ENCODE data around the gene PFAS. TPM values are rescaled to one million over a fixed set of nuclear protein-coding genes. Genes with fewer than 3 reads are reported as not detected.
"Not testable (repeated sequence)": the region's sequence is repeated elsewhere in the genome, so short reads cannot be mapped to it uniquely, and the experiment has no call there.

Gene PFAS
- polyA plus RNA-seq, 3 donors, result 35.3 to 43.0 (median 38.9) TPM

DNA sequence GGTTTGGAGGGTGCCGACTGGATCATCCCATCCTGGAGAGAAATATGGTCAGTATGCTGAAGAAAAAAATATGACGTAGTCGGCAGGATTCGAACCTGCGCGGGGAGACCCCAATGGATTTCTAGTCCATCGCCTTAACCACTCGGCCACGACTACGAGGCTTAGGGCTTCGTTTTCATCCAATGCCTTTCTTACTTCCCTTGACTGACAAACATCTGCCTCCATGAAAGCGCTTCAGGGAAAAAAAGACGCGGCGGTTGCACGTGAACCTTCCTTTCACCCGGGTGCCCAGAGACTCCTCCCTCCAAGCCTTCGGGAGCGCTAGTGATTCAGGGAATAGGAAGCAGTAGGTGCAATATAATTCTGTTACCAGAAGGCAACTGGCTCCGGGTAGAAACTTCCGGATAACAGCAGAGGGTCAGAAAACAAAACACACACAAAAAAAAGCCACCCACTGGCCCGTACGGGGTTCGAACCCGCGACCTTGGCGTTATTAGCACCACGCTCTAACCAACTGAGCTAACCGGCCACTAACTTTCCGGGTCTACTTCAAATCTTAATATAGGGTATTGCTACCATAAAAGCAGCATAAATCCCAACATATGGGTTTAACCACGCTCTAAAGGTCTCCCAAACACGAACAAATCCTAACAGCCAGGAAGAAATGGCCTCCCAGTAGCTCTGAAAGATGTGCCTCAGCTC lies 22.4 kb upstream of the PFAS start:
- DNase-seq (ENCODE audit: low read depth in 3 of 3, low spot score in 2 of 3), result peak in 2 of 3 donors; percentile 84 to 87

DNA sequence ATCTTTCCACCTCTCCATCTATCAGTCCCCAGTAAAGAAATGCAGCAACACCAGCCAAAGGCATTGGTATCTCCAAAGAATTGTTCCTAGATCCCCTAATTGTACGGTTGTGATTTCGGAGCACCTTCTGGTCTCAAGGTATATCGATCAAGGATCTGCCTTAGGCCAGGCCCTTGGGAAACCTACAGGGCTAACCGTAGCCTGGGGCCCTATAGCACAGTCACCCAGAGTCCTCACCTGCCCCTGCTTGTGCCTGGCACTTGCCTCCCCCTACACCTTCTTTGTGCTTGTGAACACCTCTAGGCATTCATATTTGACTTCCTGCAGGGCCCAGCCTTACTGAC lies 21.9 kb upstream of the PFAS start:
- DNase-seq (ENCODE audit: low read depth in 3 of 3, low spot score in 2 of 3), result no peak

DNA sequence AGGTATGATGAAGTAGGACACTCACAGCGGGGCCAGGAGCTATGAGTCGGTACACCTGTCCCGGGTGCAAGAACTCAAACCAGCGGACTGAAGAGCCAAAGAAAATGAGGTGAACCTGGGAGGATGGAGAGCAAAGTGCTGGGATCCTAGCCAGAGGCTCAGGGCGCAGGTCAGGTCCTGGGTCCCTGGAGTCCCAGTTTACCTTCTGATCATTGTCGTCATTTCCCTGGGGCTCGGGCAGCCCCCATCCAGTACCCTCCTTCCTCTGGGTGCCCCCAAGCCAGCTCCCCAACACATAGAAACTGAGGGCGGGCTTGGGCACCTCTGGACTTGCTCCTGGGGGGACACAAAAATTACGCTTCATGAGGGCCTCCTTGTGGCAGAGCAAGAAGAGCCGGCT lies 17.4 kb upstream of the PFAS start:
- no peak for DNase-seq (ENCODE audit: low read depth in 3 of 3, low spot score in 2 of 3)

DNA sequence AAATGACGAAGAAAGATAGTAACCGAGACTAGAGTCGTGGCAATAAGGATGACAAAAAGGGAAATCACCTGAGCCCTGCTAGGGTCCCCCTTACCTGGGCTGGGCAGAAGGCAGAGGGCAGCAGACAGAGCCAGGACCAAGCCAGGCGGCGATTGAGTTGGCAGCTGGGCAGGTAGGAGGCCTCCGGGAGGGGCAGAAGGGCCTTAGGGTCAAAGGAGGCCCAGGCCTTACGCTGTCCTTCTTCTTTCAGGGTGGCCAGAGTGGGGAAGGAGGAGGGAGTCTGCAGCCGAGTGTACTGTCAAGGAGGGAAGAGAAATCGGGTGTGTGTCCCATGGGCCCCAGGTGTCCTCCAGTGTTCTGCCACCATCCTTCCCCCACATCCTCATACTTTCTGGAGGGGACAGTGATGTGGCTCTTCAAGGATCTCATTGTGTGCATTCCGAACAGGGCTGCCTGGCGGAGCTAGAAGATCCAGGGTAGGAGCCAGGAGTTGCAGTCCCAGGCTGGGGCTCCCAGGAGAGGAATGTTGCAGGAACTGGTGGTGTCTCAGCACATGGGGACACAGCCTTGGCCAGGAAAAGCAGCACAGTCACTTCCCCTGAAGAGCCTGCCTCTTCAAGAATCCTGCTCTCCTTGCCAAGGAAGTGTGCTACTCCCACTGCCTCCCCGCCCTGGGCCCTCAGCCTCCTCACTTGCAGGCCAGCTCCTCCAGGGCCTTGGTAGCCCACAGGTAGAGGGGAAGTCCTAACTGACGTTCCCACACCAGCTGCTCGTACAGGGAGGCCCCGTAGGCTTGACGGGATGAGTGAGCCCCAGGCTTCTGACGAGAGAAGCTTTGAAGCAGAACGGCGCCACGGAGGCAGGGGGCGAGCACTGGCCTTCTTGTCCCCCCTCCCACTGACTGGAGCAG lies 14.5 kb upstream of the PFAS start:
- DNase-seq (ENCODE audit: low read depth in 3 of 3, low spot score in 2 of 3), result no peak

DNA sequence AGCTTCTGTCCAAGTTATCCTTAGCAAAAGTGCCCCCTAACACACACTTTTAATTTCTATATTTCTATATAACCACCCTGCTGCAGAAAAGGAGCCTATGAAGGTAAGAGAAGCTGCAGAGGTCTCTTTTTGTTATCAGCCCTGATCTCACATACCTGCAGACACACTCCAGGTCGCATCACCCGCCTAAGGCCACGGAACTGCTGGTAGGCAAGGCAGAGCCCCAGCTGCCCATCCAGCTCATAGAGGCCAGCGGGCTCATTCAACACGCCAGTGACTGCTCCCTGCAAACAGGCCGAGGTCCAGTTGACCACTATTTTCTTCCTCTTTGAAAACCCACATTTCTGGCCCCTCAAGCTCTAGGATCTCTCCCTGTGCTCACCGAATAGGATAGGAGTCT lies 13.4 kb upstream of the PFAS start:
- DNase-seq (ENCODE audit: low read depth in 3 of 3, low spot score in 2 of 3), result no peak

DNA sequence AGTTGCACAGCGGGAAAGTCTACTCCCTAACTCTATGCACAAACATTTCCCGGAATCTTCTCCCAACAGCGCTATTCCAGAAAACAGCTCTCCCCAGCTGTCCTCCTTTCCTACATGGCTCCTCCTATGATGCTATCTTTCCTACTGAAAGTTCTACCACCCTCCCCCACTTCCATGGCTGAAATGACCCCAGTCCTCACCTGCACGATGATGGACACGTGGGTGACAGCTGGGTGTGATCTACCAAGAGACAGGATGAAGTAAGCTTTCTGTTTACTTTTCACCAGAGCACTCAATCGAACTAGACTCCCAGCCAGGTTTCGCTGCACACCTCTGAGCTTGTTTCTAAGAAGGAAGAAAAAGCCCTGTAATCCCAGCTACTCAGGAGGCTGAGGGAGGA lies 11.9 kb upstream of the PFAS start:
- no peak for DNase-seq (ENCODE audit: low read depth in 3 of 3, low spot score in 2 of 3)

DNA sequence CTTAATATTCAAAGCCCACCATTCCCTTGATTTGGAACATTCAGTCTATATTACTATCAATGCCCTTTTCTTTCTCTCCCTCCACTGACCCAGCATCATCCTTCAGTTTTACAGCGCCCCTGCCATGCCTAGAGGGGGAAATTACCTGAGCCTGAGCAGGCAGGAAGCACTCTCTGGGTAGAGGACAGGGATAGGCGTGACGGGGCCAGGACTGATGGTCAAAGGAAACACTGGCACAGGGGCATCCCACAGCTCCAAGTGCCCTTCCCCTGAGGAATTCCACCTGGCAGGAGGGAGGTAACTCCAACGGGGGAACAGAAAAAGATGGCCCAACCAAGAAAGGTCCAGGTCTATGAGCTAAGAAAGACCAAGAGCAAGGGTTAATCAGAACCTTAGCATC lies 11.2 kb upstream of the PFAS start:
- no peak for DNase-seq (ENCODE audit: low read depth in 3 of 3, low spot score in 2 of 3)

DNA sequence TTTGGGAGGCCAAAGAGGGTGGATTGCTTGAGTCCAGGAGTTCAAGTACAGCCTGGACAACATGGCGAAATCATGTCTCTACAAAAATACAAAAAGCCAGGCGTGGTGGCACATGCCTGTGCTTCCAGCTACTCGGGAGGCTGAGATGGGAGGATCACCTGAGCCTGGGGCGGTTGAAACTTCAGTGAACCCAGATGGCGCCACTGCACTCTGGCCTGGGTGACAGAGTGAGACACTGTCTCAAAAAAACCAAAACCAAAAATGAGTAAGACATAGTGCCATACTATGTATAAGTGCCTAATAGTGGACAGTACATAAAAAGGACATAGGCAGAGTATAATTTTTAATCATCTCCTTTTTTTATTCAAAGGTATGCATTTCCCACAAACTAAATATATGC lies 5.3 kb upstream of the PFAS start:
- DNase-seq (ENCODE audit: low read depth in 3 of 3, low spot score in 2 of 3), result no peak

DNA sequence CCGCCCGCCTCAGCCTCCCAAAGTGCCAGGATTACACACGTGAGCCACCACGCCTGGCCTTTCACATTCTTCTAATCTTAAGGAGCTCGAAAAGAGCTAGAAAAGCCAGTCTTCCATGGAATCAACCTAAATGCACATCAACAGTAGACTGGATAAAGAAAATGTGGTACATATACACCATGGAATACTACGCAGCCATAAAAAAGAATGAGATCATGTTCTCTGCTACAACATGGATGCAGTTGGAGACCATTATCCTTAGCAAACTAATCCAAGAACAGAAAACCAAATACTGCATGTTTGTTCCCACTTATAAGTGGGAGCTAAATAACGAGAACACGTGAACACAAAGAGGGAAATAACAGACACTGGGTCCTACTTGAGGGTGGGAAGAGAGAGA lies 4.3 kb upstream of the PFAS start:
- no peak for DNase-seq (ENCODE audit: low read depth in 3 of 3, low spot score in 2 of 3)

DNA sequence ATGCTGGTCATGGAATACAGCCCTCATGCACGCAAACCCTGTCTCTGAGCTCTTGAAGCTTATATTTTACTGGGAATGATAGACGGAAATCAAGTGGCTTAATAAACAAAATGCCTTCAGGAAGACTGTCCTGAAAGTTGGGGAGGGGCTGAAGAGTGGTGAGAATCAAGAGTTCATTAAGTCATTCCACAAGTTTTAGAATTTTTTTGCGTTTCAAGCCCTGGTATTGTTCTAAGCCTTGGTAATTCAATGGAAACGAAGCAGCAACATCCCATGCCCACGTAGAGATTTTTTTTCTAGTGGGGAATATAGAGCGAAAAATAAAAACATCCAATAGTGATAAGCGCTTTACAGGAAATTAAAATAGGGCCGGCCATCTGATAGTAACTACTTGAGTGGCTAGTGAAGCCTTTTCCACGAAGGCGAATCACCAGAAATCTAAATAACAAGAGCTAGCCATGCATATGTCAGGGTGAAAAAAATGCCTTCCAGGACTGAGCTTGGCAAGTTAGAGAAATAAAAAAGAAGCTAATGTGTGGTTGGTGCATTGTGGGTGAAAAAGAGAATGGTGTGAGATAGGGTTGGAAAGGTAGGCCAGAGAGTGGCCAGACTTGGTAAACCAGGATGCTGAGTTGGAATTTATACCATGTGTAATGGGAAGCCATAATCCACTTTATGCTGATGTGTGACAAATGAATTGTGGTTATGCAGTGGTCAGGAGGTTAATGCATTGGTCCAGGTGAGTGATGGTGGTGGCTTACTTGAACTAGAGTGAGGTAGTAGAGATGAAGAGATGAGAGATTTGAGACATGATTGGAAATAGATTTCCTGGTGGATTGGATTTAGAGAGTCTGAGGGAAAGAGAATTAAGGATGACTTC lies 772 bp downstream of the PFAS start:
- DNase-seq (ENCODE audit: low read depth in 3 of 3, low spot score in 2 of 3), result no peak

DNA sequence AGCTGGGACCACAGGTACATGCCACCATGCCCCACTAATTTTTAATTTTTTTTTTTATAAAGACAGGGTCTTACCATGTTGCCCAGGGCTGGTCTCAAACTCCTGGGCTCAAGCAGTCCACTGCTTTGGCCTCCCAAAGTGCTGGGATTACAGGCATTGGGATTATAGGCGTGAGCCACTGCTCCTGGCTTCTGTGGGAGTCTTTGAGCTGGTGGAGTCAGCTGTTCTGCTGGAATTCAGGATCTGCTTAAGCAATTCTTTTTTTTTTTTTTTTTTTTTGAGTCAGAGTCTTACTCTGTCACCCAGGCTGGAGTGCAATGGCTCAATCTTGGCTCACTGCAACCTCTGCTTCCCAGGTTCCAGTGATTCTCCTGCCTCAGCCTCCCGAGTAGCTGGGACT lies 2.3 kb downstream of the PFAS start:
- DNase-seq (ENCODE audit: low read depth in 3 of 3, low spot score in 2 of 3), result not testable (repeated sequence)

DNA sequence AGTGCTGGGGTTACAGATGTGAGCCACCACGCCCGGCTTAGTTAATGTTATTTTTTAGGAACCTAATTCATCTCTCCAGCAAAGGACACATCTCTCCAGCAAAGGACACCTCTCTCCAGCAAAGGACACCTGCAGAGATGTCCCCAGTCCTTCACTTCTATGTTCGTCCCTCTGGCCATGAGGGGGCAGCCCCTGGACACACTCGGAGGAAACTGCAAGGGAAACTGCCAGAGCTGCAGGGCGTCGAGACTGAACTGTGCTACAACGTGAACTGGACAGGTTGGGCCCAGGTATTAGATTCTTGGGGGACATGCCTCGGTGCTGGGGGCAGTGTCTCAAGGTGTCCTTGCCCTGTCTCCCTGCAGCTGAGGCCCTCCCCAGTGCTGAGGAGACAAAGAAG lies 4.7 kb downstream of the PFAS start:
- DNase-seq (ENCODE audit: low read depth in 3 of 3, low spot score in 2 of 3), result no peak

DNA sequence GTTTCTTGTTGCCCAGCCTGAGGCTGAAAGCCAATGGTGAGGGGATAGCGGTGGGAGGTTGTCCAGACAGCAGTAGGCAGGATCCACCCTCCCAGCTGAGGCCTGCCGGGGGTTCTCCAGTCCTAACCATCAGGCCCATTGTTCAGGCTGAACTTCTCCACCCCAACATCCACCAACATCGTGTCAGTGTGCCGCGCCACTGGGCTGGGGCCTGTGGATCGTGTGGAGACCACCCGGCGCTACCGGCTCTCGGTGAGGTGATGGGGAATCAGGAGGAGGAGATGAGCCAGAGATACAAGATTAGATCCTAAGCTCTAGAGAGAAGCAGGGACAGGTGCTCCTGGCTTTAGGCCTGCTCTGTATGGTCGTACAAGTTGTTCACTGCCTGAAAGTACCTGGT lies 5.8 kb downstream of the PFAS start:
- DNase-seq (ENCODE audit: low read depth in 3 of 3, low spot score in 2 of 3), result no peak

DNA sequence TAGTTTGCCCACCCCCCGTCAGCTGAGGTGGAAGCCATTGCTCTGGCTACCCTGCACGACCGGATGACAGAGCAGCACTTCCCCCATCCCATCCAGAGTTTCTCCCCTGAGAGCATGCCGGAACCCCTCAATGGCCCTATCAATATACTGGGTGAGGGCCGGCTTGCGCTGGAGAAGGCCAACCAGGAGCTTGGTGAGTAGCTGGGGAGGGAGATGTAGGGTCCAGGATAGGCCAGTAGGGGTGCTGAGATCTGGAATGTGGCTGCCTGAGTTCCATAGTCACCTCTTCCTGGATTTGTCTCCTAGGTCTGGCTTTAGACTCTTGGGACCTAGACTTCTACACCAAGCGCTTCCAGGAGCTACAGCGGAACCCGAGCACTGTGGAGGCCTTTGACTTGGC lies 6.4 kb downstream of the PFAS start:
- DNase-seq (ENCODE audit: low read depth in 3 of 3, low spot score in 2 of 3), result no peak

DNA sequence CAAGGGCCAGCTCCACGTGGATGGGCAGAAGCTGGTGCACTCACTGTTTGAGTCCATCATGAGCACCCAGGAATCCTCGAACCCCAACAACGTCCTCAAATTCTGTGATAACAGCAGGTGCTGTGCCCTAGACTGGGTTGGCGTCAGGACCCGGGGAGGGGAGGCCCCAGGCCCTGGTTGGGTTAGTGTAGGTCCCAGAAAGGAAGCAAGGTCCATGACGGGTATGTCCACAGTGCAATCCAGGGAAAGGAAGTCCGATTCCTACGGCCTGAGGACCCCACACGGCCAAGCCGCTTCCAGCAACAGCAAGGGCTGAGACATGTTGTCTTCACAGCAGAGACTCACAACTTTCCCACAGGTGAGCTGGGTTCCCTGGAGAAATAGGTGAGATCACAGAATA lies 7.2 kb downstream of the PFAS start:
- no peak for DNase-seq (ENCODE audit: low read depth in 3 of 3, low spot score in 2 of 3)

DNA sequence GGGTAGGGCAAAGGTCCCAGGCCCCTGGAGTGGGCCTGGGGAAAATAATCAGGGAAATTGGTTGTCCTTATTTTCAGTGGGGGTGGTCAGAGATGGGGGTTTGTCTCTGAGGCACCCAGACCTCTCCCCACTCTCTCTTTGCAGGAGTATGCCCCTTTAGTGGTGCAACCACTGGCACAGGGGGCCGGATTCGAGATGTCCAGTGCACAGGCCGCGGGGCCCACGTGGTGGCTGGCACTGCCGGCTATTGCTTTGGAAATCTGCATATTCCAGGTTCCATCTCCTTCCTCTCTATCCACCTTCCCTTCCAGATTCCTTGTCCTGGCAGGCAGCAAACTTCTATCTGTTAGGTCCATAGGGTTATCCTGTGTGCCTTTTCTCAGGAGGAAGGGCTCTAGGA lies 7.6 kb downstream of the PFAS start:
- no peak for DNase-seq (ENCODE audit: low read depth in 3 of 3, low spot score in 2 of 3)

DNA sequence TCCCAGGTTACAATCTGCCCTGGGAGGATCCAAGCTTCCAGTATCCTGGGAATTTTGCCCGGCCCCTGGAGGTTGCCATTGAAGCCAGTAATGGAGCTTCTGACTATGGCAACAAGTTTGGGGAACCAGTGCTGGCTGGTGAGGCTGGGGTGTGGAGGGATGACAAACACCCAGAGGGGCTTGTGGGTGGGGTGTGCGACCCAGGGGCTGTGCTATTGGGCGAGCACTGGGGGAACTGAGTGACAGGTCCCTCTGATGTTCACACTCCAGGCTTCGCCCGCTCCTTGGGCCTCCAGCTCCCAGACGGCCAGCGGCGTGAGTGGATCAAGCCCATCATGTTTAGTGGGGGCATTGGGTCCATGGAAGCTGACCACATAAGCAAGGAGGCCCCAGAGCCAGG lies 8.7 kb downstream of the PFAS start:
- DNase-seq (ENCODE audit: low read depth in 3 of 3, low spot score in 2 of 3), result no peak

DNA sequence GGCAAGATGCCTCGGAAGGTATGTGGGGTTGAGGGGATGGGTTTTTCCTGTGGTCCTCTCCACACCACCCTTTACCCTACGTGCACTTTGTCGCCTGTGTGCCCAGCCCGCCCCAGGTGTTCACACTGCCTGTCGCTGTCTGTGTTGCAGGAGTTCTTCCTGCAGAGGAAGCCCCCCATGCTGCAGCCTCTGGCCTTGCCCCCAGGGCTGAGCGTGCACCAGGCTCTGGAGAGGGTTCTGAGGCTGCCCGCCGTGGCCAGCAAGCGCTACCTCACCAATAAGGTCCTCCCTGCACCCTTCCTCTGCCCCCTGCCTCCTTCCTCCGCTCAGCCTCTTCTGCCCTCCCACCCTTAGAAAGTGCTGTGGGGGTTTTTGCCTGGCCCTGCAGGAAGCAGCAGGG lies 15.2 kb downstream of the PFAS start:
- DNase-seq (ENCODE audit: low read depth in 3 of 3, low spot score in 2 of 3), result no peak

DNA sequence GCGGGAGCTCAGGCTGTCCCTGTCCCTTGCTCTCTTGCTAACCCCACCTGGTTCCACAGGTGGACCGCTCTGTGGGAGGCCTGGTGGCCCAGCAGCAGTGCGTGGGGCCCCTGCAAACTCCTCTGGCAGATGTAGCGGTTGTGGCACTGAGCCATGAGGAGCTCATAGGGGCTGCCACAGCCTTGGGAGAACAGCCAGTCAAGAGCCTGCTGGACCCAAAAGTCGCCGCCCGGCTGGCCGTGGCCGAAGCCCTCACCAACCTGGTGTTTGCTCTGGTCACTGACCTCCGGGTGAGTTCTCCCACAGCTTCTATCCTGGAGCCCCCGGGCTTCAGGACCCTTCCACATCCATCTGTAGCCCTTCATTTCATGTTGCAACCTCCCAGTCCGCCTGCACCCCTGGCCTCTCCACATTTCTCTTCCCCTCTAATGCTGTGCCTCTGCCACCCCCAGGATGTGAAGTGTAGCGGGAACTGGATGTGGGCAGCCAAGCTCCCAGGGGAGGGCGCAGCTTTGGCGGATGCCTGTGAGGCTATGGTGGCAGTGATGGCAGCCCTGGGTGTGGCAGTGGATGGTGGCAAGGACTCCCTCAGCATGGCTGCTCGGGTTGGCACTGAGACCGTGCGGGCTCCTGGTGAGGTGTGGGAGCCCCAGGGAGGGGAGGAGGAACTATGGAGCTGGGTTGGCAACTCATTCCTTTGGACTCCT lies 15.9 kb downstream of the PFAS start:
- no peak for DNase-seq (ENCODE audit: low read depth in 3 of 3, low spot score in 2 of 3)

DNA sequence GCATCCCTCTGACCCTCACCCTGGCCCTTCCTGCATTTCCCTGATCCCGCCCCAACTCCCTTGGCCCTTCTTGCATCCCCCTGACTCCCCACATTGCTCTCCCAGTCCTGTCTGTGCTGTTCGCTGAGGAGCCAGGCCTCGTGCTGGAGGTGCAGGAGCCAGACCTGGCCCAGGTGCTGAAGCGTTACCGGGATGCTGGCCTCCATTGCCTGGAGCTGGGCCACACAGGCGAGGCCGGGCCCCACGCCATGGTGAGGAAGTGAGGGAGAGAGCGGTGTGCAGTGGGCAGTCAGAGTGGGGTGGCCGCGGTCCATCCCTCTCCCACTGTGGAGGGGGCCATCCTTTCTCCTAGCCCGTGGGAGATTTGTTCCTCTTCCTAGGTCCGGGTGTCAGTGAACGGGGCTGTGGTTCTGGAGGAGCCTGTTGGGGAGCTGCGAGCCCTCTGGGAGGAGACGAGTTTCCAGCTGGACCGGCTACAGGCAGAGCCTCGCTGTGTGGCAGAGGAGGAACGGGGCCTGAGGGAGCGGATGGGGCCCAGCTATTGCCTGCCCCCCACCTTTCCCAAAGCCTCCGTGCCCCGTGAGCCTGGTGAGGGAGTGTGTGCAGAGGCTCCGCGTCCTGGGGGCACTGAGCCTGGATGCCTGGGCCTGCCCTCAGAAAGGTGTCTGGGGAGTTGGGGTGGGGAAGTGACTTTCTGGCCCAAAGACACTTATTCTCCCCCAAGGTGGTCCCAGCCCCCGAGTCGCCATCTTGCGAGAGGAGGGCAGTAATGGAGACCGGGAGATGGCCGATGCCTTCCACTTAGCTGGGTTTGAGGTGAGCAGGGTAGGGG lies 17.8 kb downstream of the PFAS start:
- no peak for DNase-seq (ENCODE audit: low read depth in 3 of 3, low spot score in 2 of 3)
